ENCODE data around the gene TMEM150B.

Gene TMEM150B

GRCh38 chr19:55312621-55313512, 12.3 kb downstream of the TMEM150B start:
- Histone ChIP-seq H3K36me3 (ENCODE audit: control insufficient read depth, insufficient read depth, low read length) (peaks cover 21% of the 10 kb centered on the region), H3K4me3 (ENCODE audit: extremely low read depth, insufficient read depth, low read length, poor library complexity, severe bottlenecking) (no peak overlapping the region), H3K4me1 (ENCODE audit: control insufficient read depth, insufficient read depth, low read length, poor library complexity, severe bottlenecking) (no peaks in the 10 kb centered on the region), H3K9me3 (ENCODE audit: control insufficient read depth, low read length) (no peaks in the 10 kb centered on the region), H3K27ac (ENCODE audit: low read depth, low read length, severe bottlenecking) (no peak overlapping the region)
- WGBS, 2 experiments (ENCODE audit: insufficient coverage in 2 of 2), result 94 to 95% methylated on average over 45 to 47 of the region's 47 CpGs

DNA sequence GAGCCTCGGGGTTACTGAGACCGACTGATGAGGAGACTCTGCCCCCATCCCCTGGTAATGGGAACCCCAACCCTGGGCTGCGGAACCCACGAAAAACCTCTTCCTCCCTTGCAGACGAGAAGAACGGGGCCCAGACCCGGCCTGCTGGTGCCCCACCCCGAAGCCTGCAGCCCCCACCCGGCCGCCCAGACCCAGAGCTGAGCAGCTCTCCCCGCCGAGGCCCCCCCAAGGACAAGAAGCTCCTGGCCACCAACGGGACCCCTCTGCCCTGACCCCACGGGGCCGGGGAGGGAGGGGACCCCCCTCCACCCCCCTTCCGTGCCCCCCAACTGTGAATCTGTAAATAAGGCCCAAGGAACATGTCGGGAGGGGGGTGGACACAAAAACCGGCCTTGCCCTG, 13.3 kb downstream of the TMEM150B start:
- peaks cover 27% of the 10 kb centered on the region for H3K36me3 ChIP-seq (ENCODE audit: control insufficient read depth, insufficient read depth, low read length)
- 99 to 100% methylated on average over 2 to 10 of the region's 18 CpGs for WGBS, 2 experiments (ENCODE audit: insufficient coverage in 2 of 2)
- no peak overlapping the region for H3K27ac ChIP-seq (ENCODE audit: low read depth, low read length, severe bottlenecking)
- no peaks in the 10 kb centered on the region for H3K4me1 ChIP-seq (ENCODE audit: control insufficient read depth, insufficient read depth, low read length, poor library complexity, severe bottlenecking)
- no peaks in the 10 kb centered on the region for H3K9me3 ChIP-seq (ENCODE audit: control insufficient read depth, low read length)
- H3K4me3 ChIP-seq (ENCODE audit: extremely low read depth, insufficient read depth, low read length, poor library complexity, severe bottlenecking), result no peak overlapping the region

GRCh38 chr19:55311397-55311796, 13.7 kb downstream of the TMEM150B start:
- H3K36me3 ChIP-seq (ENCODE audit: control insufficient read depth, insufficient read depth, low read length), result peaks cover 31% of the 10 kb centered on the region
- no peaks in the 10 kb centered on the region for H3K4me1 ChIP-seq (ENCODE audit: control insufficient read depth, insufficient read depth, low read length, poor library complexity, severe bottlenecking)
- H3K4me3 ChIP-seq (ENCODE audit: extremely low read depth, insufficient read depth, low read length, poor library complexity, severe bottlenecking), result no peak overlapping the region
- 93 to 94% methylated on average over 5 to 9 of the region's 9 CpGs for WGBS, 2 experiments (ENCODE audit: insufficient coverage in 2 of 2)
- no peaks in the 10 kb centered on the region for H3K9me3 ChIP-seq (ENCODE audit: control insufficient read depth, low read length)
- no peak overlapping the region for H3K27ac ChIP-seq (ENCODE audit: low read depth, low read length, severe bottlenecking)

DNA sequence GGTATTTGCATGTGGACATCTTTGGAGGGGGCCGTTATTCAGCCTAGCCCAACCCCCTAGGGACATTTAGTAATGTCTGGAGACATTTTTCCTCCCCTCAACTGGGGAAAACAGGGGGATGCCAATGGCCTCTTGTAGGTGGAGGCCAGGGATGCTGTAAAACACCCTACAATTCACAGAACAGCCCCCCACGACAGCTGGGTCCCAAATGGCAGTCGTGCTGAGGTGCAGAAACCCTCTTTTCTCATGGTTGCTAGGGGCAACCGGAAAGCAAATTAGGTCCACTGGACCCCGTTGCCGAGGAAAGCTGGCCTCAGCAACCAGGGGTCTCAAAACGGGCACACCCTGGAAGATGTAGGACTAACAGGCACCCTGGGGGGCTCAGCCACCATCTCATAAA, 14.6 kb downstream of the TMEM150B start:
- Histone ChIP-seq H3K27ac (ENCODE audit: low read depth, low read length, severe bottlenecking) (no peak overlapping the region), H3K9me3 (ENCODE audit: control insufficient read depth, low read length) (no peaks in the 10 kb centered on the region), H3K4me1 (ENCODE audit: control insufficient read depth, insufficient read depth, low read length, poor library complexity, severe bottlenecking) (no peaks in the 10 kb centered on the region), H3K4me3 (ENCODE audit: extremely low read depth, insufficient read depth, low read length, poor library complexity, severe bottlenecking) (no peak overlapping the region), H3K36me3 (ENCODE audit: control insufficient read depth, insufficient read depth, low read length) (peaks cover 40% of the 10 kb centered on the region)
- WGBS, 2 experiments (ENCODE audit: insufficient coverage in 2 of 2), result 91 to 92% methylated on average over 5 to 6 of the region's 7 CpGs

DNA sequence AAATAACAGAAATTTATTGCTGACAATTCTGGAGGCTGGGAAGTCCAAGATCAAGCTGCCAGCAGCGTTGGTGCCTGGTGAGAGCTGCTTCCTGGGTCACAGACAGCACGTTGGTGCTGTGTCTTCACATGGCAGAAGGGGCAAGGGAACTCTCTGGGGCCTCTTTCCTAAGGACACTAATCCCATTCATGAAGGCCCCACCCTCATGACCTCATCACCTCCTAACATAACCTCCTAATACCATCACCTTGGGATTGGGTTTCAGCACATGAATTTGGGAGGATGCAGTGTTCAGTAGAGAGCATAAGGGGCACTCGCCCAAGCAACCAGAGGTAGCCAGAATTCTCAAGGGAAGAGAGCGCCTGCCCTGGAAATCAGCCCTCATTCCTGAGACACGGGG, 15.7 kb downstream of the TMEM150B start:
- Histone ChIP-seq H3K36me3 (ENCODE audit: control insufficient read depth, insufficient read depth, low read length) (peaks cover 51% of the 10 kb centered on the region), H3K27ac (ENCODE audit: low read depth, low read length, severe bottlenecking) (no peak overlapping the region), H3K4me3 (ENCODE audit: extremely low read depth, insufficient read depth, low read length, poor library complexity, severe bottlenecking) (no peak overlapping the region), H3K9me3 (ENCODE audit: control insufficient read depth, low read length) (no peaks in the 10 kb centered on the region), H3K4me1 (ENCODE audit: control insufficient read depth, insufficient read depth, low read length, poor library complexity, severe bottlenecking) (no peaks in the 10 kb centered on the region)
- WGBS, 2 experiments (ENCODE audit: insufficient coverage in 2 of 2), result 92 to 96% methylated on average over 5 of the region's 5 CpGs

DNA sequence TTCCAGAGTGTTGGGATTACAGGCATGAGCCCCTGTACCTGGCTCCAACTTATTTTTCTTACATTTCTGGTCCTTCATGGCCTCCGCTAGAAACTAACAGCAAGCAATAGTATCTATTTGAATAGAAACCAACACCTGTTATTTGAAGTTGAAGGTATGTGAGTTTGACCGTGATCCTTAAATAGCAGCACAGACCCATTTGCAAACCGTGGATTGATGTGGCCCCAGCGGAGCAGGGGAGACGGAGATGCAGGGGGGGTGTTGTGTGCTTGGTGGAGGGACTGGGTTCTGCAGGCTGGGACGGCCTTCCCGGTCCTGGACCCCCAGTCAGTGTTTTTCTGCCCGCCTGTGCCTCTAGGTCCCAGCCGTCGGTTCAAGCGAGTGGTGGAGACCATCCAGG, 16.9 kb downstream of the TMEM150B start:
- H3K36me3 ChIP-seq (ENCODE audit: control insufficient read depth, insufficient read depth, low read length), result peaks cover 62% of the 10 kb centered on the region
- H3K4me3 ChIP-seq (ENCODE audit: extremely low read depth, insufficient read depth, low read length, poor library complexity, severe bottlenecking), result no peak overlapping the region
- WGBS, 2 experiments (ENCODE audit: insufficient coverage in 2 of 2), result 98 to 100% methylated on average over 5 to 8 of the region's 11 CpGs
- H3K27ac ChIP-seq (ENCODE audit: low read depth, low read length, severe bottlenecking), result no peak overlapping the region
- no peaks in the 10 kb centered on the region for H3K4me1 ChIP-seq (ENCODE audit: control insufficient read depth, insufficient read depth, low read length, poor library complexity, severe bottlenecking)
- H3K9me3 ChIP-seq (ENCODE audit: control insufficient read depth, low read length), result no peaks in the 10 kb centered on the region

DNA sequence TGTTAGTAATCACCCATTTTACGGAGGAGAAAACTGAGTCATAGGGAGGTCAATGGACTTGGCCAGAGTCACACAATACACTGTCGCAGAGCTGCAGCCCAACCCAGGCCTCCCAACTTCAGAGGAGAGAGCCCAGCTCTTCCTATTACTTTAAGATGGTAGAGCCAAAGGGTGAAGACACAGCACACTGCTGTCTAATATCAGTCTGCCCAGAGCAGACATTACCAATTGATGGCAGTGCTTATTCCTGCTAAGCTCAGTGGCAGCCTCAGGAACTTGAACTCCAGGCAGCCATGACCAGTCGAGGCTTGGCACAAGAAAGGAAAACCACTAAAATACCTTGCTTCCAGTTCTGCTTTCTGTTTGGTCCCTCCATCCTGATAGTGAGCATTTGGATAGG, 18.4 kb downstream of the TMEM150B start:
- Histone ChIP-seq H3K9me3 (ENCODE audit: control insufficient read depth, low read length) (no peaks in the 10 kb centered on the region), H3K4me3 (ENCODE audit: extremely low read depth, insufficient read depth, low read length, poor library complexity, severe bottlenecking) (no peak overlapping the region), H3K27ac (ENCODE audit: low read depth, low read length, severe bottlenecking) (no peak overlapping the region), H3K4me1 (ENCODE audit: control insufficient read depth, insufficient read depth, low read length, poor library complexity, severe bottlenecking) (no peaks in the 10 kb centered on the region), H3K36me3 (ENCODE audit: control insufficient read depth, insufficient read depth, low read length) (peaks cover 71% of the 10 kb centered on the region)
- 100% methylated on average over 2 to 3 of the region's 3 CpGs for WGBS, 2 experiments (ENCODE audit: insufficient coverage in 2 of 2)

DNA sequence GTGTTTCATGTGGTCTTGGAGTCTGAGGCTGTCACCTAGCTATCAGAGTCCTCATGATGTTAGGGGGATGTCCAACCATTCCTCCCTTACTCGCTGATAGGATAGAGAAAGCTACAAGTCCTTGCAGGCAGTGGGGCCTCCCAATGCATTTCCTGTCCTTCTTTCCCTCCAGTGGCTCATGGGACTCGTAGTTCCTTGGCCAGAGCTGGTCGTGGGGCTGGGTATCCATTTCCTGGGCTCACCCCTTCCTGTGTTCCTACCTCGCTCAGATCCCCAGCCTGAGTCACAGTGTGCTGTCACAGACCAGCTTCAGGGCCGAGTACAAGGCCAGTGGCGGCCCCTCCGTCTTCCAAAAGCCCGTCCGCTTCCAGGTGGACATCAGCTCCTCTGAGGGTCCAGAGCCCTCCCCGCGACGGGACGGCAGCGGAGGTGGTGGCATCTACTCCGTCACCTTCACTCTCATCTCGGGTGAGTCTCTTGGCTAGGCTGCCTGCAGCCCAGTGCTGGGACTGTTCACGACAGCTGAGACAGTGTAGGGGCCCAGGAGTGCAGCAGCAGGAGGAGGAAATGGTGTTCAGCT, 19.1 kb downstream of the TMEM150B start:
- peaks cover 74% of the 10 kb centered on the region for H3K36me3 ChIP-seq (ENCODE audit: control insufficient read depth, insufficient read depth, low read length)
- H3K27ac ChIP-seq (ENCODE audit: low read depth, low read length, severe bottlenecking), result no peak overlapping the region
- H3K4me3 ChIP-seq (ENCODE audit: extremely low read depth, insufficient read depth, low read length, poor library complexity, severe bottlenecking), result no peak overlapping the region
- WGBS, 2 experiments (ENCODE audit: insufficient coverage in 2 of 2), result 94 to 96% methylated on average over 11 to 14 of the region's 17 CpGs
- H3K4me1 ChIP-seq (ENCODE audit: control insufficient read depth, insufficient read depth, low read length, poor library complexity, severe bottlenecking), result no peaks in the 10 kb centered on the region
- no peaks in the 10 kb centered on the region for H3K9me3 ChIP-seq (ENCODE audit: control insufficient read depth, low read length)

DNA sequence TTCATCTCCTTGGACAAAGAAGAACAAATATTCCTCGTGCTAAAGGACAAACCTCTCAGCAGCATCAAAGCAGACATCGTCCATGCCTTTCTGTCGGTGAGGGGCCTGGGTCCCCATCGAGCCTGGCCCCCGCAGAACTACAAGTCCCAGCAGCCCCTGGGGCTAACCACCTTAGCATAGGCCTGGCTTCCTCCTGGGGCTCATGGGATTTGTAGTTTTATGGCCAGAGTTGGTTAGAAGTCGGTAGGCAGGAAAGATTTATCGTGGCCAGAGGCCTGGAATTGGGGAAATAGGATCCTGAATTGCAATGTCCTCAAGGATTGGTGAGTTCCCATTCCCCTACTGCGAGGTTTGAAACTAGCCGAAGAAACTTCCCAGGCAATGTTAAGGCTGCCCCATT, 19.6 kb downstream of the TMEM150B start:
- H3K36me3 ChIP-seq (ENCODE audit: control insufficient read depth, insufficient read depth, low read length), result peaks cover 75% of the 10 kb centered on the region
- whole genome bisulfite sequencing, 2 experiments (ENCODE audit: insufficient coverage in 2 of 2), result 89 to 98% methylated on average over 8 to 9 of the region's 9 CpGs
- no peaks in the 10 kb centered on the region for H3K9me3 ChIP-seq (ENCODE audit: control insufficient read depth, low read length)
- H3K4me3 ChIP-seq (ENCODE audit: extremely low read depth, insufficient read depth, low read length, poor library complexity, severe bottlenecking), result no peak overlapping the region
- no peaks in the 10 kb centered on the region for H3K4me1 ChIP-seq (ENCODE audit: control insufficient read depth, insufficient read depth, low read length, poor library complexity, severe bottlenecking)
- no peak overlapping the region for H3K27ac ChIP-seq (ENCODE audit: low read depth, low read length, severe bottlenecking)

DNA sequence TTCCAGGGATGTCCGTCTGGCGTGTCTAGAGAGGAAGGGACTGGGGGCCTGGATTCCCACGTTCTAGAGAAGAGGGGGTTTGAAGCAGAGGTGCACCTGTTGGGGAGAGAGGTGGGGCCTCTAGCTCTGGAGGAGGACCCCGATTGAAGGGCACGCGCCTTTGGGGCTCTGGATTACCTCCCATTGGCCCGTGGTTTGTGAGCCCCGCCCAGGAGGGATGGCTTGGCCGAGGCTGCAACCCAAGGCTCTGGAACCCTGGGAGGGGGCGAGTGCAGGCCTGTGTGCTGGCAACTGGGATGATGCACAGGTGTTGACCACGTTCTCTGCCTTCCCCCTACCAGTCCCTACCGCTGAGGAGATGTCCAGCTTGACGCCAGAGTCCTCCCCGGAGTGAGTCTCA, 20.2 kb downstream of the TMEM150B start:
- Histone ChIP-seq H3K4me3 (ENCODE audit: extremely low read depth, insufficient read depth, low read length, poor library complexity, severe bottlenecking) (no peak overlapping the region), H3K9me3 (ENCODE audit: control insufficient read depth, low read length) (no peaks in the 10 kb centered on the region), H3K4me1 (ENCODE audit: control insufficient read depth, insufficient read depth, low read length, poor library complexity, severe bottlenecking) (no peaks in the 10 kb centered on the region), H3K36me3 (ENCODE audit: control insufficient read depth, insufficient read depth, low read length) (peaks cover 73% of the 10 kb centered on the region), H3K27ac (ENCODE audit: low read depth, low read length, severe bottlenecking) (no peak overlapping the region)
- 92 to 94% methylated on average over 9 to 11 of the region's 14 CpGs for WGBS, 2 experiments (ENCODE audit: insufficient coverage in 2 of 2)
